A673 (cell line): ENCODE results near the gene RFXAP. TPM values are rescaled to one million over a fixed set of nuclear protein-coding genes. Genes with fewer than 3 reads are reported as not detected.

ENCODE experiments used
- Bru-seq: library from RNA; stranded (reverse); fragments of 400-500 nt; gene quantifications from one replicate; lab custom pipeline; 2021; lab: Mats Ljungman, UMichigan
- BruChase-seq, 2 experiments: library from RNA; stranded (reverse); fragments of 400-500 nt; gene quantifications; one replicate each; lab custom pipeline; 2021; lab: Mats Ljungman, UMichigan
- BruUV-seq: library from RNA; stranded (reverse); fragments of 400-500 nt; replicated peaks from 2 replicates; lab custom pipeline; 2021; lab: Mats Ljungman, UMichigan
- CTCF ChIA-PET: fragments of 300-600 bp; sonication (Branson Sonifier 250); formaldehyde crosslinking; loops from one replicate; lab custom pipeline; 2022; ENCODE audit warnings: antibody characterized with exemption; lab: Charles Lee
- POLR2A ChIA-PET: fragments of 300-600 bp; sonication (Branson Sonifier 250); formaldehyde crosslinking; loops from one replicate; lab custom pipeline; 2022; ENCODE audit warnings: antibody characterized with exemption; ENCODE audit not compliant: low non-redundant PET; lab: Charles Lee
- DNase-seq: peaks from one replicate; pipeline ENCODE4 v3.0.0-alpha.2; 2015; ENCODE audit warnings: low spot score
- H3K27ac ChIP-seq: fragments of 200-600 bp; sonication (generic); 2 replicates; pipeline ENCODE4 v1.5.1; 2016; ENCODE audit warnings: mixed run types, low read depth, mild to moderate bottlenecking, mixed read lengths, antibody characterized with exemption, low read length; ENCODE audit not compliant: poor library complexity, severe bottlenecking
- H3K27me3 ChIP-seq: fragments of 200-600 bp; sonication (generic); replicated peaks from 2 replicates; pipeline ENCODE4 v1.6.1; 2017; ENCODE audit warnings: mixed run types, low read depth, mild to moderate bottlenecking, mixed read lengths, antibody characterized with exemption, low read length; ENCODE audit not compliant: insufficient read depth, poor library complexity
- H3K36me3 ChIP-seq: fragments of 200-600 bp; sonication (generic); 2 replicates; pipeline ENCODE4 v1.6.1; 2016; ENCODE audit warnings: mixed run types, mild to moderate bottlenecking, mixed read lengths, antibody characterized with exemption, low read length; ENCODE audit not compliant: insufficient read depth, poor library complexity, severe bottlenecking
- H3K4me1 ChIP-seq: fragments of 200-600 bp; sonication (generic); 2 replicates; pipeline ENCODE4 v1.6.1; 2017; ENCODE audit warnings: mixed run types, mild to moderate bottlenecking, mixed read lengths, antibody characterized with exemption, low read length; ENCODE audit not compliant: insufficient read depth, poor library complexity, severe bottlenecking
- H3K4me3 ChIP-seq: fragments of 200-600 bp; sonication (generic); 2 replicates; pipeline ENCODE4 v1.5.1; 2016; ENCODE audit warnings: low read depth, mixed run types, mild to moderate bottlenecking, mixed read lengths, low read length; ENCODE audit not compliant: poor library complexity, severe bottlenecking
- H3K9me3 ChIP-seq: fragments of 200-600 bp; sonication (generic); 2 replicates; pipeline ENCODE4 v1.6.1; 2016; ENCODE audit warnings: mixed run types, low read depth, mild to moderate bottlenecking, mixed read lengths, antibody characterized with exemption, low read length; ENCODE audit not compliant: poor library complexity, severe bottlenecking
- EZH2 ChIP-seq: fragments of 200-600 bp; sonication (generic); IDR thresholded peaks from 2 replicates; pipeline ENCODE4 v1.6.1; 2017; ENCODE audit warnings: borderline replicate concordance, low read depth, mild to moderate bottlenecking, mixed read lengths, antibody characterized with exemption, low read length; ENCODE audit not compliant: poor library complexity, severe bottlenecking
- intact Hi-C: fragments of 100-400 bp; cut with micrococcal nuclease; formaldehyde crosslinking; loops from one replicate; pipeline ENCODE4 v1.10.0; 2022; ENCODE audit not compliant: unreplicated experiment
- long read RNA-seq: library from polyadenylated mRNA; stranded (forward); transcript quantifications from one replicate; pipeline ENCODE4 v2.0.0, GENCODE V29; 2022
- total RNA-seq: library from RNA; stranded (reverse); gene quantifications from 2 replicates; pipeline ENCODE4 v1.2.3, GENCODE V29; 2021
- TF ChIP-seq, protein P1 (sequence below): fragments of 300-800, 200-600 bp; sonication (generic); conservative IDR thresholded peaks from 2 replicates; pipeline ENCODE4 v1.5.1; 2017; ENCODE audit warnings: low read depth, mild to moderate bottlenecking, antibody characterized with exemption, low read length, moderate library complexity, mixed read lengths

RFXAP gene, protein sequence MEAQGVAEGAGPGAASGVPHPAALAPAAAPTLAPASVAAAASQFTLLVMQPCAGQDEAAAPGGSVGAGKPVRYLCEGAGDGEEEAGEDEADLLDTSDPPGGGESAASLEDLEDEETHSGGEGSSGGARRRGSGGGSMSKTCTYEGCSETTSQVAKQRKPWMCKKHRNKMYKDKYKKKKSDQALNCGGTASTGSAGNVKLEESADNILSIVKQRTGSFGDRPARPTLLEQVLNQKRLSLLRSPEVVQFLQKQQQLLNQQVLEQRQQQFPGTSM
- total RNA-seq (25.9 and 29.2 TPM in 2 replicates), Bru-seq, nascent RNA (percentile 96 among the genes with signal in this experiment), BruChase-seq, experiment 1, labeled RNA remaining after a 2-hour chase (percentile 98 among the genes with signal in this experiment), BruChase-seq, experiment 2, labeled RNA remaining after a 6-hour chase (percentile 91 among the genes with signal in this experiment)
- long read RNA-seq, transcript RFXAP-201 (3 exons, 2,304 nt), result major isoform, 43 of 56 reads
- long read RNA-seq, partial matches to known transcripts, result 0 of 56 reads
- long read RNA-seq, other reads (novel, unspliced or antisense), result 13 of 56 reads

DNA sequence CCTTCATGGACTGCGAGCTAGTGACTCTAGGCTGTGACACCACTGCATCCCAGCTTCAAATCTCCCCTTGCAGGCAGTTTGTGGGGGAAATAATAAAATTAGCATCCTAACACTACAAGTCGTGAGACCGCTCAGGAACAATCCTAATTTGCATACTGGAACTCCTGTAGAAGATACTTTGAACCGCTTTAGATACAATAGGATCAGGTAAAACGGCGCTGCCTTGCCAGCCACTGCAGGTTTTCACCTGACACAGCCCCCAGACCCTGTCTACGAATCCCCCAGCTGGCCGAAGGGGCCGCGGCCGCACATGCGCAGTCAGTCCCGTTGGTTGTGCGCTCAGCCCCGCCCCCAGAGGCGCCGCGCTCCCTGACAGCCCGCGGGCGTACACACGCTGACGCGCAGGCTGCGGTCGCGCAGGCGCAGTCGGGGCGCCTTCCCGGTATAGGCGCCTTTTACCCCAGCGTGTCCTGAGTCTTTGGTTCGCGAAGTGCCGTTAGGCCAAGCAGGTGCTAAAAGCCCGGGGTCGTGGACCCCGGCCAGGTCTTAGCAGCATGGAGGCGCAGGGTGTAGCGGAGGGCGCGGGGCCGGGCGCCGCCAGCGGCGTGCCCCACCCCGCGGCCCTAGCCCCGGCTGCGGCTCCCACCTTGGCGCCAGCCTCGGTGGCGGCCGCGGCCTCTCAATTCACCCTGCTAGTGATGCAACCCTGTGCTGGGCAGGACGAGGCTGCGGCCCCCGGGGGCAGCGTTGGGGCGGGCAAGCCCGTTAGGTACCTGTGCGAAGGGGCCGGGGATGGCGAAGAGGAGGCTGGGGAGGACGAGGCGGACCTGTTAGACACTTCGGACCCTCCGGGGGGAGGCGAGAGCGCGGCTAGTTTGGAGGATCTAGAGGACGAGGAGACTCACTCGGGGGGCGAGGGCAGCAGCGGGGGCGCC lies at the start of gene RFXAP:
TSS of gene RFXAP (plus strand) at position 419 of the 935 bp plus-strand sequence. CDS start at position 555, 136 bp downstream.
- H3K4me1 ChIP-seq, result peaks cover 31% of the 10 kb centered on the region
- peak within 1 kb of the TSS; percentile 79 for H3K4me3 ChIP-seq
- peaks cover 11% of the 10 kb centered on the region for H3K36me3 ChIP-seq
- DNase-seq, result peak; percentile 94
- ChIA-PET POLR2A (interaction anchor here (0.6 kb wide), 1 partner anchor 1480 kb away, joined by 4 read pairs; no protein-coding TSS in a partner anchor), CTCF (interaction anchor here (1.1 kb wide), 1 partner anchor 247 kb away, joined by 4 read pairs; no protein-coding TSS in a partner anchor)
- TF ChIP-seq, protein P1, sequence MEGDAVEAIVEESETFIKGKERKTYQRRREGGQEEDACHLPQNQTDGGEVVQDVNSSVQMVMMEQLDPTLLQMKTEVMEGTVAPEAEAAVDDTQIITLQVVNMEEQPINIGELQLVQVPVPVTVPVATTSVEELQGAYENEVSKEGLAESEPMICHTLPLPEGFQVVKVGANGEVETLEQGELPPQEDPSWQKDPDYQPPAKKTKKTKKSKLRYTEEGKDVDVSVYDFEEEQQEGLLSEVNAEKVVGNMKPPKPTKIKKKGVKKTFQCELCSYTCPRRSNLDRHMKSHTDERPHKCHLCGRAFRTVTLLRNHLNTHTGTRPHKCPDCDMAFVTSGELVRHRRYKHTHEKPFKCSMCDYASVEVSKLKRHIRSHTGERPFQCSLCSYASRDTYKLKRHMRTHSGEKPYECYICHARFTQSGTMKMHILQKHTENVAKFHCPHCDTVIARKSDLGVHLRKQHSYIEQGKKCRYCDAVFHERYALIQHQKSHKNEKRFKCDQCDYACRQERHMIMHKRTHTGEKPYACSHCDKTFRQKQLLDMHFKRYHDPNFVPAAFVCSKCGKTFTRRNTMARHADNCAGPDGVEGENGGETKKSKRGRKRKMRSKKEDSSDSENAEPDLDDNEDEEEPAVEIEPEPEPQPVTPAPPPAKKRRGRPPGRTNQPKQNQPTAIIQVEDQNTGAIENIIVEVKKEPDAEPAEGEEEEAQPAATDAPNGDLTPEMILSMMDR, result no peak
- TF ChIP-seq EZH2, result no peak
- intact Hi-C loops, result loop anchor here (2.0 to 10.0 kb wide), 2 partner anchors 244 to 338 kb away; no protein-coding TSS in a partner anchor
- peak within 1 kb of the TSS; percentile 89 for H3K27ac ChIP-seq
- no peaks in the 10 kb centered on the region for H3K9me3 ChIP-seq
- H3K27me3 ChIP-seq, result no peaks in the 10 kb centered on the region
- BruUV-seq, result no TSS peak

GRCh38 chr13:36769545-36769944 lies 49.5 kb upstream of the RFXAP start:
- no peaks in the 10 kb centered on the region for H3K27me3 ChIP-seq
- no TSS peak for BruUV-seq
- H3K36me3 ChIP-seq, result no peaks in the 10 kb centered on the region
- no peak overlapping the region for H3K4me3 ChIP-seq
- intact Hi-C loops, result no loop called here
- no peak for TF ChIP-seq EZH2
- TF ChIP-seq, protein P1, result no peak
- POLR2A ChIA-PET, result no interaction called here
- H3K4me1 ChIP-seq, result no peaks in the 10 kb centered on the region
- DNase-seq, result no peak
- no peak overlapping the region for H3K27ac ChIP-seq
- CTCF ChIA-PET, result no interaction called here
- H3K9me3 ChIP-seq, result peaks cover 11% of the 10 kb centered on the region

DNA sequence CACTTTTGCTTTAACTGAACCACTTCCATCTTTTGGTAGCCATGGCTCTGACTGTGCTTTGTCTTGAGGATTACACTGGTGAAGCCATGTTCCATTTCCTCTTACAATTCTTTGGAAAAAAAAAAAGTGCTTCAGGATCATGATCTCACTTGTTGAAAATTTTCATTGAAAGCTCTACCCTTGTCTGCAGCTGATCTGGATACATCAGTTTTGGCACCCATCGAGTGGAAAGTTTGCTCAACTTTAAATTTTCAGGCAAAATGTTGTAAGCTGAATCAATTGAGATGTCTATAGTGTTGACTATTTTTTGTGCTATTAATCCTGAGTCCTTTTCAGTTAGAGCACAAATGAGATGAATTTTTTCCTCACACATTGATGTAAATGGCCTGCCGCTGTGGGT lies 48.3 kb upstream of the RFXAP start:
- no peaks in the 10 kb centered on the region for H3K36me3 ChIP-seq
- no peaks in the 10 kb centered on the region for H3K27me3 ChIP-seq
- peaks cover 11% of the 10 kb centered on the region for H3K9me3 ChIP-seq
- POLR2A ChIA-PET, result no interaction called here
- DNase-seq, result no peak
- no TSS peak for BruUV-seq
- H3K27ac ChIP-seq, result no peak overlapping the region
- CTCF ChIA-PET, result no interaction called here
- no peaks in the 10 kb centered on the region for H3K4me1 ChIP-seq
- intact Hi-C loops, result no loop called here
- no peak overlapping the region for H3K4me3 ChIP-seq
- TF ChIP-seq, protein P1, result no peak
- no peak for TF ChIP-seq EZH2
